GM18505 (cell line): ENCODE results near the gene CFAP73.

ENCODE experiments used
- ATAC-seq: cut with Tn5 transposase; IDR thresholded peaks from one replicate; pipeline ENCODE4 v1.9.1; 2021; ENCODE audit not compliant: unreplicated experiment
- POLR2A ChIP-seq: IDR thresholded peaks from 4 replicates; pipeline ENCODE4 v1.6.1; 2011; ENCODE audit warnings: borderline replicate concordance; ENCODE audit not compliant: insufficient read depth, insufficient read length; ENCODE audit errors: extremely low read depth

The CFAP73 gene

GRCh38 chr12:113173081-113173698 is 23.7 kb downstream of the CFAP73 start:
- ATAC-seq = no peak
- no peak for TF ChIP-seq POLR2A

- no peak for TF ChIP-seq POLR2A
- ATAC-seq = no peak
Measured at GRCh38 chr12:113174461-113175384, 25.2 kb downstream of the CFAP73 start.

- TF ChIP-seq POLR2A = no peak
- no peak for ATAC-seq
Measured at GRCh38 chr12:113179023-113179422, 29.5 kb downstream of the CFAP73 start.

GRCh38 chr12:113180333-113180732 is 30.8 kb downstream of the CFAP73 start:
- TF ChIP-seq POLR2A = no peak
- ATAC-seq = no peak

GRCh38 chr12:113181975-113182374 is 32.5 kb downstream of the CFAP73 start:
- no peak for TF ChIP-seq POLR2A
- ATAC-seq = no peak

GRCh38 chr12:113183030-113183589 is 33.6 kb downstream of the CFAP73 start:
- TF ChIP-seq POLR2A = no peak
- ATAC-seq = no peak

GRCh38 chr12:113184098-113184899 is 34.8 kb downstream of the CFAP73 start:
- TF ChIP-seq POLR2A = no peak
- ATAC-seq = peak; percentile 36

GRCh38 chr12:113184900-113185179 is 35.3 kb downstream of the CFAP73 start:
- TF ChIP-seq POLR2A = no peak
- peak; percentile 72 for ATAC-seq

- peak; percentile 52 for ATAC-seq
- peak; percentile 92 for TF ChIP-seq POLR2A
Measured at GRCh38 chr12:113185180-113186032, 35.9 kb downstream of the CFAP73 start, which contains the start of the genes DDX54 and RITA1. Gene DDX54 (minus strand): TSS chr12:113185478. CDS start chr12:113185451, 27 bp downstream. Gene RITA1 (plus strand): TSS chr12:113185721. CDS start chr12:113186747, 1,026 bp downstream.

GRCh38 chr12:113186033-113186365 is 36.5 kb downstream of the CFAP73 start:
- no peak for TF ChIP-seq POLR2A
- ATAC-seq = no peak

- TF ChIP-seq POLR2A = no peak
- ATAC-seq = no peak
Measured at GRCh38 chr12:113186666-113187325, 37.3 kb downstream of the CFAP73 start.

- no peak for TF ChIP-seq POLR2A
- no peak for ATAC-seq
Measured at GRCh38 chr12:113189361-113189760, 39.8 kb downstream of the CFAP73 start.
